Activated CD8-positive, alpha-beta memory T cell treated with anti-CD3 and anti-CD28 coated beads for 24 hours (primary cell): ENCODE measurements around the gene SLC44A4.

ENCODE experiments used
- DNase-seq: peaks from one replicate; pipeline ENCODE4 v3.0.0-alpha.2; 2020

Gene SLC44A4

DNA sequence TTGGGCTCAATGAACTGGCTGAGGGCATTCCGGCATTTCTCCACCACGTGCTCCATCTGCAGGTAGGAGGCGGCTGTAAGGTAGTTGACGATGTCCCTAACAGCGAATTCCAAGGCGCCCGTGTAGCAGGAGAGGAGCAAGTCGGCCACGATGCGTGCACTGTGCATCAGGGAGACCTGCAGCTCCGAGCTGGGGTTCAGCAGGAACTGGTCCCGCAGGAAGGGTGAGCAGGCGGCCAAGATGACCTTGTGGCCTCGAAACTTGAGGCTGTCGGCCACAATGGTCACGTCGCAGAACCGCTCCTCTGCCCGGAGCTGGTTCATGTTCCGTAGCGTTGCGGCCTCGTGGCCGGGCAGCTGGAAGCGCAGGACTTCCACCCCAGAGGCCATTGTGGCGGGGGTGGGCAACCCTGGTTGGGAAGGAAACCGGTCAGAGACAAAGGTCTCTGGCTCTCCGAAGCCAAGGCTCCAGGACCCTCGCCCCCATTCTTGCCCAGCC, 22.2 kb upstream of the SLC44A4 start:
- peak; percentile 68 for DNase-seq

GRCh38 chr6:31899882-31900722, 21.3 kb upstream of the SLC44A4 start:
- peak; percentile 65 for DNase-seq

DNA sequence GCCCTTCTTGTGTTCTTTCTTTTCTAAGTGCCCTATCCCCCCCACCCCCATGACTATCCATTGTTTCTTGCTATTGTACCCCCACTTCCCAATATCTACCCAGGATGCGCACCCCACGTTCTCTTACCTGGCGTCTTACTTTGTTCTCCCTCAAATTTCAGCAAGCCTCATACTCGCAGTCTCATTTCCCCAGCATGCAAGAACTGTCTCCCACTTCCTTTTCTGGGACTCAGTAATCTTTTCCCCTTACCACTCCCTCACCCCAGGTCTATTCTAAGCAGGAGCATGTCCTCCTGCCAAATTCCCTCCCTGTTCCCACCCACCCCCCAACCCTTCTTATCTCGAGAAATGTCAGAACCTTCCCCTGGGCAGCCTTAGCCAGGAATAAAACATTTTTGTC, 20.4 kb upstream of the SLC44A4 start:
- DNase-seq, result no peak

DNA sequence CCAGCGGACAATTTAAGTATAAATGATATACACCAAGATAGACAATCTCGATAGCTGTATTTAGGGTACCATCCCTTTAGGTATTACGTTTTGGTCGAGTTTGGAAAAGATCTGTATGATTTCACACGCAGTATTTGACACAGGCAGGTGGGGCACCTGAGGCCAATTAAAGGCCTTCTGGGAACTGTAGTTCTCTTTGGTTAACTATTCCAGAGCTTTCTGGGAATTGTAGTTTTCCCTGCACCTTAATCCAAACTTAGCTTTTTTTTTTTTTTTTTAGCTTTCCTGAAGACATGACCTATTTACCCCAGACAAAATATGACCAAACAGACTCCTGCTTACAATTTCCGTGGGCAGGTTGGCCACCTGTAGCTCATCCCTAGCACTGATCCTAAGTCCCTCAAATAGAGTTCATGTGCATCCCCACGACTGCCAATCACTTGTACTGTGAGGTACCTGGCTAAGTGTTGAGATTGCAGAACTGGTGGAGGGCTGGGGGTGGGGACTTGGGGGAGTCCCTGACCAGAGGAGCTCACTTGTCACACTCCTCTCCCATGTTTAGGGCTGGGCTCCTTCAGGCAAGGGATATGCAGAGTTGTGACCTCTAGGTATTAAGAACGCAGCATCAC, 19.7 kb upstream of the SLC44A4 start:
- peak; percentile 66 for DNase-seq

DNA sequence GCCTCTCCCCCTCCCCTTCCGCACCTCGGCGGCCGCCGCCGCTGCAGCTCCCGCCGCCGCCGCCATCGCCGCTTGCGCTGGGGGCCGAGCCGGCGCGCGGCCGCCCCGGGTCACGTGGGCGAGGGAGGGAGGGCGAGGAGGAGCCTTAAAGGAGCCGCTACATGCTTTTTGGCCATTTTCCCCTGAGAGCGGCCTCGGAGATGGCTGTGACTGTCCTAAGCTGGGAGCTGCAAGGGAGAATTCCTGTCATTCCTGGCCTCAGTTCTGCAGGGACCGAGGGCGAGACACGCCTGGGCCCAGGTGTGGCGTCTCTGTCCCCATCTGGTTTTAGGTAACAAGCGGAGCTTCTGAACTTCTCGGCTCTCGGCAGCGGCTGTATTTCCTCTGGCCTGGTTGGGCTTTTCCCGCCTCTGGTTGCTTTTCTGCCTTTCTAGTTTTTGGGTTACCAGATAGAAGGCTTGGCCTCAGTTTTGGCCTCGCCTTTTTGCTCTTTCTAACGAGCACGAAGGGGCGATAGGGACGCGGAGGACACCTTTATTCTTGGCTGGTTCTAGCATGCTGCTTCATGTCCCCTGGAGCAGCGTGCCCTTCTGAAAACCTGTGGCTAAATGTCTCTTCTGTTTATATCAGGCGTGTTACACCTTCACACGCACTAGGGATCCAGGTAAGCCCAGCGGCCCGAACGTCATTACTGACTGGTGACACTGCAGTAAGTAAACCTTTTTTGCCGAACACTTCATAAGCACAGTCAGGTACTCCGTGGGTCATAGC, 19.0 kb upstream of the SLC44A4 start, which contains the start of gene EHMT2:
Gene EHMT2, minus strand, starts transcription at position 87 of the 771 bp plus-strand sequence. Its CDS starts 21 bp downstream, at position 66.
- DNase-seq, result peak; percentile 90

- DNase-seq, result peak; percentile 69
These were observed 18.2 kb upstream of the SLC44A4 start for GRCh38 chr6:31896856-31897611.

- peak; percentile 60 for DNase-seq
These were observed 17.7 kb upstream of the SLC44A4 start for GRCh38 chr6:31896493-31896855.

DNA sequence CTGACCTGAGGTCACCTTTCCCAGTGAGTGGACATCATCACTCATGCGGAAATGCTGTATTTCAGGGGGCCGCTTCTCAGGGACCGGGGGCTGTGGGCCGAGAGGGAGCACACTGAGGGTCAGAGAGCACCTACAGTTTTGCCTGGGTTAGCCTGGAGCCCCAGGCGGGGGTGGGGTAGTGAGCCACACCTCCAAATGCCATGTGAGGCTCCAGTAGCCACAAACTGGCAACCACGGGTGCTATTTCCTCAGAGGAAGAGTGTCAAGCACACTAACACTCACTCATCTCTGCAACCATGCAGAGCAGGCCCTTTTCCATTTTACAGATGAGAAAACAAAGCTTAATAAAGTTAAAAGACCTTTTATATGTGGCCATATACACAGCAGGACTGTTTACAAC, 14.0 kb upstream of the SLC44A4 start:
- no peak for DNase-seq

DNA sequence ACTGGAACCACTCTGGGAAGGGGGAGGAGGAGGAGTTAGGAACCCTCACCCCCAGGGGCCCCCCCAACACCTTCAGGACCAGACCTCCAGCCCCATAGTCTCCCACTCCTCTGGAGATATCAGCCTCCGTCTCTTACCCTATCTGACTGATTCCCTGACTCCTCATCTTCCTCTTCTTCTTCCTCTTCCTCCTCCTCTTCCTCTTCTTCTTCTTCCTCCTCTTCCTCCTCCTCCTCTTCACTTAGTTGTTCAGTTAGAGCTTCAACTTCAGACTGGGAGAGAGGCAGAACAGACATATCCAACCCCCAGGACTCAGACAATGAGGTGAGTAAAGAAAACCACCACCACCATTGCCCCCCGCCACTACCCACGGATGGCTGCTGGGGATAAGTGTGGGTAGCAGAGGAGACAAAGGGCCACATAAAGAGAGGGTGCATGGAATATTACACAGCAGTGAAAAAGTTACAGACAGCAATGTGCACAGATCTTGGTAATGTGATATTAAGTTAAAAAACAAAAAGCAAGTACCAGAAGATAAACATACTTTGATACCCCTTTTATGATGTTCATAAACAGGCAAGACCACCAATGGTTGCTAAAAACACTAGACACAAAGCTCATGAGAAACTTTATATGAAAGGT, 10.7 kb upstream of the SLC44A4 start:
- no peak for DNase-seq

DNA sequence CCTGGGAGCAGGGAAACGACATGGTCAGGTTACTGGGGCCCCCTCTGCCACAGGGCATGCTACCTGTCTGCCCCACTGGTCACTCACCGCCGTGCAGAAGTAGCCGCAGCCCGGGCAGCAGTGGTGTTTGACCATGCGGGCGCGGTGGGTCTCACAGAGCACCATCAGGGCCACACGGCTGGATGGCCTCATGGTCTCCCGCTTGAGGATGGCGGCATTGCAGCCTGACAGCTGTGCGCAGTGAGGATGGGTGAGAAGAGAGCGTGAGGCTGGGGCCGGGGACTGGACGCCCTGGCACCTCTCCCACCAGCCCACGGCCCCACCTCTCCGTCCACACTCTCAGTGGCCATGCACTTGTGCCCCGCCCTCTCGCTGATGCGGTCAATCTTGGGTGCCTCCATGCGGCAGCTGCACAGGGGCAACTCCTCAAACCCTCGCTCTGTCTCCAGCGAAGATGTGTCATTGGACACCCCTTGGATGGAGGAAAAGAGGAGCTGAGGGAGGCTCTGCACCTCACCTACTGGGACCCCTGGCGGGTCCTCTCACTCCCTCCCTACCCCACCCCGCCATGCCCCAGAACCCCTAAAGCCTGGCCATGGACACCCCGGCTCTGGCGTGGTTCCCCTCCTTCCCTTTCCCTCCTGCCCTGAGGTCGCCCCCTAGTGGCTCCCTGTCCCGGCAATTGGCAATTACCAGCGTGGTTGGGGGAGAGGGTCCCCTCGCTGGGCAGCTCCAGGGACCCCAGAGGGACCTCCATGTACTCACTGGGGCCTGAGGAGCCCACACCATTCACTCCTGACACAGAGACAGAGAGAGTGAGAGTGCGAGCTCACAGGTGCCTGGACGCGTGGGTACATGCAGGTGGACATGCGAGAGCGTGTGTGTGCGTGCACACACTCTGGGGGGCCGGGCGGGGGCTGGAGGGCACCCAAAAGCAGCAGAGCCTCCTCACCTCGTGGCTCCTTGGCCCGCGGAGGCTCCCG, 9.8 kb upstream of the SLC44A4 start:
- DNase-seq, result peak; percentile 85

- no peak for DNase-seq
These were observed 8.6 kb upstream of the SLC44A4 start for GRCh38 chr6:31887173-31888007.

DNA sequence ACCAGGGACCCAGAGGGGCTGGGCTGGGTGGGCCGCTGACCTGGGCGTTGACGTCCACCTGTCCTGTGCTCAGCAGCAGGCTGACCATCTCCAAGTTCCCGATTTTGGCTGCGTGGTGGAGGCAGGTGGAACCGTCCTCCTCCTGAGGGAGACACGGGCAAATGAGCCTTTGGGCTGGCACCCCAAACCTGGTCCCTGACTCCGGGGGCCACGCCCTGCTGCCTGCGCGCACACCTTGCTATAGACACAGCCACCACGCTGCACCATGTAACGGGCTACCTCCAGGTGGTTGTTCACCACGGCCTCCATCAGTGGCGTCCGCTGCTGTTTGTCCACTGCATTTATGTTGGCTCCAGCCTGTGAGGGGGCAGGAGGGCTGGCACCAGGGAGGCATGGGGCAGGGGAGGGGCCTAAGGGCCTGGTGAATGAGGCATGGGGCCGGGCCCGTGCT, 7.8 kb upstream of the SLC44A4 start:
- DNase-seq, result no peak

GRCh38 chr6:31884528-31885035, 5.8 kb upstream of the SLC44A4 start:
- no peak for DNase-seq

DNA sequence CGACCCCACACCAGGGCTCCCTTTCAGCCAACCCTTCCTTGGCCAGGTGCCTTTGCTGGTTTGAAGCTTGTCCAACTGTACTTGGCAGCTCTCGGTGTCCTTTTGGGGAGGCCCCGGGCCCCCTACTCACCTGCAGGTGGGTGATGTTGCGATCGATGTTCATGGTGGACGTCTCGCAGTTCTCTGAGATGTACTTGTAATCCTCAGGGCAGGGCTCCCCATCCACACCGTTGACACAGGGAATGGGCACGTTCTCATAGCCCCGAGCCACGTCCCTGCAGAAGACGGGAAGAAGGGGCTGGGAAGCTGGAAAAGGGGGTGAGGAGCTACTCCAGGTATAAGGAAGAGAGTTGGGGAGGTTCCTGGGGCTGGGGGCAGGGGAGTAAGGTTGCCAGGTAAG, 4.9 kb upstream of the SLC44A4 start:
- no peak for DNase-seq

- DNase-seq, result no peak
These were observed 3.5 kb upstream of the SLC44A4 start for GRCh38 chr6:31882344-31882743.

DNA sequence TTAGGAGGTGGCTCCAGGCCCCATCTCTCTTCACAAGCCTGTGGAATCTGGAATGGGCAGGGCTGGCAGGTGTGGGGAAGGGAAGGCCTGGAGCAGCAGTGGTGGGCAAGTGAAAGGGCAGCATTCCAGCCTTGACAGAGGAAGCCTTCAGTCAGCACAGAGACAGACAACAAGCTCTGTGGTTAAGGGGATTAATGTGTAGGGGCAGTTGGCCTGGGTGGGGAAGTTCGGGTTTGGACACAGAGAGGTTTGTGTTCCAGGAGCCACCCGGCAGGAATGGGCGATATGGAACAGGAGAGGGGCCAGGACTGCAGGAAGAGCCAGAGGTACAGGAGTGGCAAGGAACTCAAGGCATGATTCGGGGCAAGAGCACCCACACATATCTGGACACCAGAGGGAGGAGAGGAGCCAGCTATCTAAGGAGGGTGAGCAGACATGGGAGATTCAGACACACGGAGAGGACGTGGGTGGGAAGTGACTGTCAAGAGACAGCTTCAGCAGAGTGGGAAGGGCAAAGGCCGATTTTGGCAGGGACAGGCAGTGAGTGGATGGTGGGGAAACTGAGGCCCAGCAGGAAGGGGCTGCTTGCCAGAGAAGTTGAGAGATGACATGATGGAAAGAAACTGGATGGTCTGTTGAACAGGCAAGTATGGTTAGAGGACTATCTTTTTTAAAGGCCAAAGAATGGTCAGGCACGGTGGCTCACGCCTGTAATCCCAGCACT, 2.5 kb upstream of the SLC44A4 start:
- no peak for DNase-seq

DNA sequence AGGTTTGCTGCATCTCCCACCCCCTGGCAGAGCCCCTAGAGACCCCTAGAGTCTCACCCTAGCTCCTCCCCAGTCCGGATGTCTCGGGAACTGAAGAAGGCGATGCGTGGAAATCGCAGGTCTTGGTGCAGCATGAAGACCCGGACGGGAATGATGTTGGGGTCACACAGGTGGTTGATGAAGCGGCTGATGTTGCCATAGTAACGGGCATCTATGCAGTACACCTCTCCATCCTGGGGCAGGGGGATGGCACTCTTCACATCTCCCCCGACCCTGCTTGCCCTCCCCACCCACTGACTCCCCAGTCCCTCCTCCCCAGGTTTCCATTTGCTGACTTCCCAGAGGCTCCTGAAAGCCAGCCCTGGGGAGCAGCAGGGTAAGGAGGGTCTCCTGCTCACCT, 1.8 kb upstream of the SLC44A4 start:
- no peak for DNase-seq

- DNase-seq, result no peak
These were observed 1.1 kb upstream of the SLC44A4 start for GRCh38 chr6:31879901-31880300.

DNA sequence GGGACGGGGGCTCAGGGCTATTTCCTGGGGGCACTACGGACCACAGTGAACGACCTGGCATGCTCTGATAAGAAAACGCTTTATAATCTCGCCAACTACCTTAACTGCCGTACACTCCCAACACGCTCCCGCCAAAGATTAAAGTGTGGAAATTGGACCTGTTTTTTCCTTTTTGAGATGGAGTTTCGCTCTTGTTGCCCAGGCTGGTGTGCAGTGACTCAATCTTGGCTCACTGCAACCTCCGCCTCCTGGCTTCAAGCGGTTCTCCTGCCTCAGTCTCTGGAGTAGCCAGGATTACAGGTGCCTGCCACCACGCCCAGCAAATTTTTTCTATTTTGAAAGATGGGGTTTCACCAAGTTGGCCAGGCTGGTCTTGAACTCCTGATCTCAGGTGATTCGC, 346 bp upstream of the SLC44A4 start:
- DNase-seq, result no peak
